Measurements from ENCODE around the gene PTPRE. TPM values are rescaled to one million over a fixed set of nuclear protein-coding genes. Genes with fewer than 3 reads are reported as not detected.

Gene PTPRE
- total RNA-seq, 1 experiment from 2014 or later = 0.70 TPM

DNA sequence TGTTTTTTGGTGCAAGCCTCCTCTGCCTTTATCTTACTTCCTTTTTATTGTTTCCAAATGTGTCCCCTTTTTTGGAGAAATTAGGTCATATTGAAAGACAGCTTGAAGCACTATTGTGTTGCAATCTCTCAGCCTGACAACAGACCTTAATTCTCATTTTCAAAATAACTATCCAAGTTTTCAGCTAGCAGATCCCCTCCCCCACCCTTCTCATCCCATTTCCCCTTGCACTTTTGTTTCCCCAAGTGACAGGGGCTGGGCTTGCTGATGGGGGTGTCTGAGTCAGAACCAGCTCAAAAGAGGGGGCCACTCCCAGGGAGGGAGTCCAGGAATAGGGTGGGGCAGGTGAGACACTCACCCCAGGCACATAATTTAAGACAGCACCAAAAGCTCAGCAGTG, 144.0 kb downstream of the PTPRE start:
- Histone ChIP-seq H2BK20ac (ENCODE audit: low read depth, low read length, poor library complexity, severe bottlenecking) (no peak overlapping the region), H3K9me3 (ENCODE audit: control insufficient read depth, low read depth, low read length) (no peaks in the 10 kb centered on the region), H4K91ac (ENCODE audit: insufficient read length, low read depth, low read length) (no peak overlapping the region), H3K23ac (ENCODE audit: insufficient read length, low read depth, low read length) (no peak overlapping the region), H3K23me2 (ENCODE audit: insufficient read length, low read depth, low read length, poor library complexity, severe bottlenecking) (peaks cover 4% of the 10 kb centered on the region), H3K4me2 (ENCODE audit: insufficient read depth, insufficient read length, low read length) (no peak overlapping the region), H4K20me1 (ENCODE audit: control insufficient read depth, insufficient read depth, insufficient read length) (peaks cover under 1% of the 10 kb centered on the region), H2BK120ac (ENCODE audit: low read depth, low read length, poor library complexity, severe bottlenecking) (no peak overlapping the region), H2AK5ac (ENCODE audit: insufficient read length, low read length) (no peak overlapping the region), H3K27ac (ENCODE audit: insufficient read length, low read depth, low read length) (no peak overlapping the region), H3K56ac (ENCODE audit: insufficient read length, low read depth, low read length) (no peak overlapping the region), H2BK15ac (ENCODE audit: low read depth, low read length) (no peak overlapping the region), H4K5ac (ENCODE audit: insufficient read length, low read depth, low read length) (no peak overlapping the region), H3K14ac (ENCODE audit: insufficient read depth, low read length) (no peak overlapping the region), H3K9ac (ENCODE audit: extremely low read depth, insufficient read length, low read length) (no peak overlapping the region), H3T11ph (ENCODE audit: low read length) (no peak overlapping the region), H3K79me1 (ENCODE audit: insufficient read depth, low read depth, low read length, poor library complexity, severe bottlenecking) (no peaks in the 10 kb centered on the region), H4K8ac (replicated peaks; ENCODE audit: insufficient read length, low read depth, low read length) (no peak overlapping the region), H2BK5ac (ENCODE audit: insufficient read length, low read length) (no peak overlapping the region), H3K4ac (ENCODE audit: low read depth, low read length) (no peak overlapping the region), H3K79me2 (ENCODE audit: insufficient read depth, low read length) (no peaks in the 10 kb centered on the region), H2BK12ac (ENCODE audit: insufficient read length, low read depth, low read length) (no peak overlapping the region), H3K4me1 (ENCODE audit: insufficient read depth, low read length) (no peaks in the 10 kb centered on the region), H3K27me3 (ENCODE audit: insufficient read depth, low read length) (no peaks in the 10 kb centered on the region), H3K18ac (ENCODE audit: insufficient read length, low read depth, low read length) (no peak overlapping the region), H2AFZ (ENCODE audit: low read length) (no peak overlapping the region)
- peaks cover 4% of the 10 kb centered on the region for H3K27me3 Mint-ChIP-seq (ENCODE audit: low read depth)
- DNase-seq = no peak
- H3K36me3 Mint-ChIP-seq (ENCODE audit: insufficient read depth in 1 of 3, low read depth in 3 of 3) = no peaks in the 10 kb centered on the region
- no peaks in the 10 kb centered on the region for H3K9me3 Mint-ChIP-seq
- TF ChIP-seq, protein P1, sequence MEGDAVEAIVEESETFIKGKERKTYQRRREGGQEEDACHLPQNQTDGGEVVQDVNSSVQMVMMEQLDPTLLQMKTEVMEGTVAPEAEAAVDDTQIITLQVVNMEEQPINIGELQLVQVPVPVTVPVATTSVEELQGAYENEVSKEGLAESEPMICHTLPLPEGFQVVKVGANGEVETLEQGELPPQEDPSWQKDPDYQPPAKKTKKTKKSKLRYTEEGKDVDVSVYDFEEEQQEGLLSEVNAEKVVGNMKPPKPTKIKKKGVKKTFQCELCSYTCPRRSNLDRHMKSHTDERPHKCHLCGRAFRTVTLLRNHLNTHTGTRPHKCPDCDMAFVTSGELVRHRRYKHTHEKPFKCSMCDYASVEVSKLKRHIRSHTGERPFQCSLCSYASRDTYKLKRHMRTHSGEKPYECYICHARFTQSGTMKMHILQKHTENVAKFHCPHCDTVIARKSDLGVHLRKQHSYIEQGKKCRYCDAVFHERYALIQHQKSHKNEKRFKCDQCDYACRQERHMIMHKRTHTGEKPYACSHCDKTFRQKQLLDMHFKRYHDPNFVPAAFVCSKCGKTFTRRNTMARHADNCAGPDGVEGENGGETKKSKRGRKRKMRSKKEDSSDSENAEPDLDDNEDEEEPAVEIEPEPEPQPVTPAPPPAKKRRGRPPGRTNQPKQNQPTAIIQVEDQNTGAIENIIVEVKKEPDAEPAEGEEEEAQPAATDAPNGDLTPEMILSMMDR (conservative IDR thresholded peaks at IDR 0.05) = no peak
- no peak overlapping the region for H3K27ac Mint-ChIP-seq
- H3K4me3 Mint-ChIP-seq = no peak overlapping the region
- peaks cover 11 to 19% of the 10 kb centered on the region in 2 experiments for H3K4me1 Mint-ChIP-seq

Measured in H9 (cell line).